ENCODE results near the gene AFF2. TPM values are rescaled to one million over a fixed set of nuclear protein-coding genes. Genes with fewer than 3 reads are reported as not detected.

The AFF2 gene
- total and polyA plus RNA-seq, 2 donors (not counting 3 experiments of a cell fraction or from before 2014, with no cell fraction given) = 0.03 to 0.07 TPM

DNA sequence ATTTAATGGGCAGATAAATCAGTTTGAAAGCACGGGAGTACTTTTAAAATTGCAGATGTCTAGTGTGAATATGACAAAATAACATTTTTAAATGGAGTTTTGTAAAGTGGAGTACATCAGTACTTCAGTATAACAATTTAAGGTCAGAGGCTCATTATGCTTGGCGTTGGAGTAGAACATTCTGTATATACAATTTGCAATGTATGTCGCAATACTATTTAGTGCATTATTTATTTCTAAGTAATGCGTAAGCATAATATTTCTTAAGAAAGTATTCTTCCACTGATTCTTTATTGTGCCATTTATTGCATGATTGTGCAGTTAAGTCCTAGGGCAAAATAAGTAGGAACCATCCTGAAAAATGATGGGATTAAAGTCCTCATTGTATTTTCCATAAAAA, 461.6 kb downstream of the AFF2 start:
- TF ChIP-seq MYC (IDR thresholded peaks at IDR 0.05; ENCODE audit: low read depth, low read length) (no peak), EZH2 (IDR thresholded peaks at IDR 0.05; ENCODE audit: borderline replicate concordance, low read depth, low read length, severe bottlenecking) (no peak), JUN (IDR thresholded peaks at IDR 0.05; ENCODE audit: borderline replicate concordance, insufficient read depth, insufficient read length, low read depth) (no peak)
- Histone ChIP-seq H3K36me3 (ENCODE audit: control insufficient read depth in 2 of 2, extremely low read depth in 1 of 2, insufficient read depth in 2 of 2, low read length in 2 of 2) (no peaks in the 10 kb centered on the region), H4K20me1 (replicated peaks; ENCODE audit: control insufficient read depth, extremely low read depth, insufficient read depth, low read length) (no peaks in the 10 kb centered on the region), H2AFZ (ENCODE audit: low read depth, low read length) (no peak overlapping the region), H3K9me3 (replicated peaks; ENCODE audit: control insufficient read depth, insufficient read depth, low read length) (no peaks in the 10 kb centered on the region), H3K9me1 (replicated peaks; ENCODE audit: control insufficient read depth, extremely low read depth, insufficient read depth, low read length) (no peaks in the 10 kb centered on the region), H3K4me3 (replicated peaks in 1 of 3; ENCODE audit: insufficient read depth in 1 of 3, low read depth in 1 of 3, low read length in 3 of 3) (no peak overlapping the region), H3K4me1 (ENCODE audit: control insufficient read depth, extremely low read depth, insufficient read depth, low read length) (no peaks in the 10 kb centered on the region), H3K4me2 (ENCODE audit: insufficient read depth, low read length) (no peak overlapping the region), H3K79me2 (ENCODE audit: control insufficient read depth, insufficient read depth, low read length) (no peaks in the 10 kb centered on the region), H3K27me3 (ENCODE audit: control insufficient read depth in 2 of 2, insufficient read depth in 2 of 2, low read length in 2 of 2) (no peaks in the 10 kb centered on the region), H3K9ac (replicated peaks; ENCODE audit: extremely low read depth, insufficient read depth, low read length) (no peak overlapping the region), H3K27ac (ENCODE audit: insufficient read depth, low read depth, low read length) (no peak overlapping the region)
- dilution Hi-C loops (cut with MboI; ENCODE audit: extremely low pct_ligation_motif_present, low sequenced_read_pairs) (no loop called here), intact Hi-C loops (cut with micrococcal nuclease) (loop anchor here (10.0 kb wide), 1 partner anchor 63 kb away; no protein-coding TSS in a partner anchor)
- FAIRE-seq (no peak), DNase-seq (ENCODE audit: low read depth, low spot score) (no peak)
- ChIA-PET CTCF (no interaction called here), POLR2A (no interaction called here)
- BruUV-seq (replicated peaks) = no TSS peak

DNA sequence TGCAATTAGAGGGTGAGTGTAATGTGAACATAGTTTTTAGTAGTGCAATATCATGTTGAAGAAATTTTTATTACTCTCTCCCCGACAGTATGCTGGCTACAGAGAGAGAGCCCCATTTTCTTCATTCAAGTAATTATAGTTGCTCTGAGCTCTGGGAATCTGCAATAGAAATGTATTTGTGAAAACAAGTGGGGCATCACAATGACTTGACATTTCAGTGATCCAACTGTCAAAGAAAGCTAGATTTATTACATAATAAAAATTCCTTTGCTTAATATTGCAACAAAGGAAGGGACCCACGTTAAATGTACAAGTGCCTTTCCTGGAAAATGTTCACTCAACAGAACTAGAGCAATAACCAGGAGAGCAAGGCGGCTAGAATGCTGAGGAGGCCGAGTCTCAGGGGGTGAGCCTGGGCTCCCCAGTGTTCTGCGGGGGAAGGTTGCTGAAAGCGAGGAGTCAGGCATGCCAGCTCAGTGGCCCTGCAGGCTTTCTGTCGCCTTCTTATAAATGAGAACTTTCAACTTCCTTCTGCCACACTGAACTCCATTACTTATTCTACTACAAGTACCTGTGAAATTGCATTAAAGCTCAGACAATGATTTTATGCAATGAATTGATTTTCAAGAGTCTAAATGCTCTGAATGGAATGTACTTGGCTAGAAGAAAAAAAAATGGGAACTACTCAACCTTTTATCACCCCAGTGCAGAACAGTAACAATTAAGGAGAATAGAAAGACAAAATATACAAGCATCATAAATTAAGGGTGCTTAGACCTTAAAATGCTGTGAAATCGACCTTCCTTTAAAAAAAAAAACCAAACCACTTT, 476.4 kb downstream of the AFF2 start:
- dilution Hi-C loops (cut with MboI; ENCODE audit: extremely low pct_ligation_motif_present, low sequenced_read_pairs) (no loop called here), intact Hi-C loops (cut with micrococcal nuclease) (no loop called here)
- Histone ChIP-seq H3K4me2 (ENCODE audit: insufficient read depth, low read length) (no peak overlapping the region), H3K9ac (replicated peaks; ENCODE audit: extremely low read depth, insufficient read depth, low read length) (no peak overlapping the region), H3K27ac (ENCODE audit: insufficient read depth, low read depth, low read length) (no peak overlapping the region), H3K9me1 (replicated peaks; ENCODE audit: control insufficient read depth, extremely low read depth, insufficient read depth, low read length) (no peaks in the 10 kb centered on the region), H3K36me3 (ENCODE audit: control insufficient read depth in 2 of 2, extremely low read depth in 1 of 2, insufficient read depth in 2 of 2, low read length in 2 of 2) (no peaks in the 10 kb centered on the region), H3K4me1 (ENCODE audit: control insufficient read depth, extremely low read depth, insufficient read depth, low read length) (no peaks in the 10 kb centered on the region), H4K20me1 (replicated peaks; ENCODE audit: control insufficient read depth, extremely low read depth, insufficient read depth, low read length) (no peaks in the 10 kb centered on the region), H3K4me3 (replicated peaks in 1 of 3; ENCODE audit: insufficient read depth in 1 of 3, low read depth in 1 of 3, low read length in 3 of 3) (no peak overlapping the region), H3K79me2 (ENCODE audit: control insufficient read depth, insufficient read depth, low read length) (no peaks in the 10 kb centered on the region), H3K9me3 (replicated peaks; ENCODE audit: control insufficient read depth, insufficient read depth, low read length) (no peaks in the 10 kb centered on the region), H3K27me3 (ENCODE audit: control insufficient read depth in 2 of 2, insufficient read depth in 2 of 2, low read length in 2 of 2) (no peaks in the 10 kb centered on the region), H2AFZ (ENCODE audit: low read depth, low read length) (no peak overlapping the region)
- FAIRE-seq (no peak), DNase-seq (ENCODE audit: low read depth, low spot score) (no peak)
- no TSS peak for BruUV-seq (replicated peaks)
- TF ChIP-seq, protein P1, sequence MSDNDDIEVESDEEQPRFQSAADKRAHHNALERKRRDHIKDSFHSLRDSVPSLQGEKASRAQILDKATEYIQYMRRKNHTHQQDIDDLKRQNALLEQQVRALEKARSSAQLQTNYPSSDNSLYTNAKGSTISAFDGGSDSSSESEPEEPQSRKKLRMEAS (IDR thresholded peaks at IDR 0.05; ENCODE audit: insufficient read depth, insufficient read length) = no peak
- TF ChIP-seq POLR2A (IDR thresholded peaks at IDR 0.05; ENCODE audit: low read depth, low read length) (no peak), MYC (IDR thresholded peaks at IDR 0.05; ENCODE audit: low read depth, low read length) (no peak), JUN (IDR thresholded peaks at IDR 0.05; ENCODE audit: borderline replicate concordance, insufficient read depth, insufficient read length, low read depth) (no peak), POLR2AphosphoS5 (IDR thresholded peaks at IDR 0.05; ENCODE audit: insufficient read depth, low read depth, low read length) (no peak), CTCF (IDR thresholded peaks at IDR 0.05; ENCODE audit: extremely low read depth in 1 of 2, insufficient read depth in 1 of 2, low read depth in 1 of 2, low read length in 2 of 2) (no peak), FOS (IDR thresholded peaks at IDR 0.05; ENCODE audit: borderline replicate concordance, insufficient read depth, low read length) (no peak)
- ChIA-PET CTCF (no interaction called here), POLR2A (no interaction called here)

All from endothelial cell of umbilical vein (primary cell).